Osteoblast (primary cell): ENCODE results near the gene HSPA2. TPM values are rescaled to one million over a fixed set of nuclear protein-coding genes. Genes with fewer than 3 reads are reported as not detected.
"Not testable (repeated sequence)": the region's sequence is repeated elsewhere in the genome, so short reads cannot be mapped to it uniquely, and the experiment has no call there.

Source experiments
- DNase-seq: peaks from one replicate; pipeline ENCODE4 v3.0.0; 2011; ENCODE audit warnings: low spot score, mixed read lengths; ENCODE audit not compliant: insufficient read length; ENCODE audit errors: missing footprints
- H2AFZ ChIP-seq: 2 replicates; pipeline ENCODE4 v1.6.0; 2011; ENCODE audit warnings: mild to moderate bottlenecking, low read length
- H3K27ac ChIP-seq: 2 replicates; pipeline ENCODE4 v1.5.1; 2011; ENCODE audit warnings: mild to moderate bottlenecking, low read depth, low read length, moderate library complexity
- H3K27me3 ChIP-seq: 2 replicates; pipeline ENCODE4 v1.6.0; 2012; ENCODE audit warnings: mild to moderate bottlenecking, control low read depth, inconsistent platforms, low read length, moderate library complexity; ENCODE audit not compliant: insufficient read depth
- H3K36me3 ChIP-seq: 2 replicates; pipeline ENCODE4 v1.5.1; 2011; ENCODE audit warnings: mild to moderate bottlenecking, low read length, control low read depth, moderate library complexity; ENCODE audit not compliant: insufficient read depth
- H3K4me1 ChIP-seq: 2 replicates; pipeline ENCODE4 v1.5.1; 2011; ENCODE audit warnings: mild to moderate bottlenecking, low read length, control low read depth, moderate library complexity; ENCODE audit not compliant: insufficient read depth
- H3K4me2 ChIP-seq: 2 replicates; pipeline ENCODE4 v1.6.0; 2011; ENCODE audit warnings: mild to moderate bottlenecking, low read length; ENCODE audit not compliant: insufficient read depth
- H3K4me3 ChIP-seq: fragments of 200-600 bp; sonication (generic); 3 replicates; pipeline ENCODE4 v1.5.1; 2012; ENCODE audit warnings: mild to moderate bottlenecking, low read length, inconsistent platforms; ENCODE audit not compliant: insufficient read depth
- H3K79me2 ChIP-seq: 2 replicates; pipeline ENCODE4 v1.6.0; 2012; ENCODE audit warnings: mild to moderate bottlenecking, low read length, control low read depth, inconsistent platforms; ENCODE audit not compliant: insufficient read depth
- H3K9me3 ChIP-seq: 2 replicates; pipeline ENCODE4 v1.5.1; 2011; ENCODE audit warnings: low read depth, low read length, control low read depth
- H4K20me1 ChIP-seq: 2 replicates; pipeline ENCODE4 v1.6.0; 2012; ENCODE audit warnings: mild to moderate bottlenecking, low read length, control low read depth; ENCODE audit not compliant: insufficient read depth
- total RNA-seq: library from RNA; depleted of rRNA; stranded (reverse); fragments of >200 nt; gene quantifications from 2 replicates; pipeline ENCODE4 v1.2.3, GENCODE V29; 2012
- TF ChIP-seq, protein P1 (sequence below): IDR thresholded peaks from 2 replicates; pipeline ENCODE4 v1.5.1; 2011; ENCODE audit warnings: mild to moderate bottlenecking, low read depth, low read length, moderate library complexity; ENCODE audit errors: extremely low read depth

The HSPA2 gene
- total RNA-seq, 1 donor: 4.0 TPM

DNA sequence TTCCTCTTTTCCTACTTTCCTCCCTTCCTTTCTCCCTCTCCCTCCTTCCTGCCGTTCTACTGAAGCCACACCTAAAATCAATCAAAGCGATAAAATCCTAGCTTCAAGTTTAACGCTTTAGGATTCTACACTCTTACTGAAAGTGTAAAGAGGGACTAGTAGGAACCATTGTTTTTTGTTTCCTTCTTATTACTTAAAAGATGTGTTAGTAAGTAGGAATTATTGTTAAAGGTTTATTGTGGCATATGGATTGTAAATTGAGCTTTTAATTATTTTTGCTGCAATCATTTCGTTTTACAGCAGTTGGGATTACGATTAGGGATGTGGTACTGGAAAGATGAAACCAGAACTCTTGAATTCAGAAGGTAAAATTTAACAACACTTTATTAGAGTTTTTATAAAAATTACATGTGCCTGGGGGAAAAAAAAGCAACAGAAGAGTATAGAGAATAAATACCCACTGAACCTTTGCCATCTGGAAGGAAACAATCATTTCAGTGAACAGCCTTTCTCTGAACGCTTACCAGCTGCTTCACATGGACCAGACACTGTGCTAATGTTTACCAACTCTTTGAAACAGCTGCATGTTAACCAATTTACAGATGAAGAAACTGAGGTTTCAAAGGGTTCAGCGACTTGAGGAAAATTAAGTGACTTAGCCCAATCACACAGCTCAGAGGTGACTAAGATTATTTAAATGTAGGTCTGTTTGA is 10.2 kb downstream of the HSPA2 start:
- Histone ChIP-seq H3K4me1 (no peaks in the 10 kb centered on the region), H3K4me3 (no peak overlapping the region), H3K79me2 (no peaks in the 10 kb centered on the region), H3K27ac (no peak overlapping the region), H4K20me1 (no peaks in the 10 kb centered on the region), H3K9me3 (no peaks in the 10 kb centered on the region), H3K27me3 (peaks cover 26% of the 10 kb centered on the region), H3K4me2 (no peak overlapping the region), H2AFZ (no peak overlapping the region), H3K36me3 (no peaks in the 10 kb centered on the region)
- TF ChIP-seq, protein P1, sequence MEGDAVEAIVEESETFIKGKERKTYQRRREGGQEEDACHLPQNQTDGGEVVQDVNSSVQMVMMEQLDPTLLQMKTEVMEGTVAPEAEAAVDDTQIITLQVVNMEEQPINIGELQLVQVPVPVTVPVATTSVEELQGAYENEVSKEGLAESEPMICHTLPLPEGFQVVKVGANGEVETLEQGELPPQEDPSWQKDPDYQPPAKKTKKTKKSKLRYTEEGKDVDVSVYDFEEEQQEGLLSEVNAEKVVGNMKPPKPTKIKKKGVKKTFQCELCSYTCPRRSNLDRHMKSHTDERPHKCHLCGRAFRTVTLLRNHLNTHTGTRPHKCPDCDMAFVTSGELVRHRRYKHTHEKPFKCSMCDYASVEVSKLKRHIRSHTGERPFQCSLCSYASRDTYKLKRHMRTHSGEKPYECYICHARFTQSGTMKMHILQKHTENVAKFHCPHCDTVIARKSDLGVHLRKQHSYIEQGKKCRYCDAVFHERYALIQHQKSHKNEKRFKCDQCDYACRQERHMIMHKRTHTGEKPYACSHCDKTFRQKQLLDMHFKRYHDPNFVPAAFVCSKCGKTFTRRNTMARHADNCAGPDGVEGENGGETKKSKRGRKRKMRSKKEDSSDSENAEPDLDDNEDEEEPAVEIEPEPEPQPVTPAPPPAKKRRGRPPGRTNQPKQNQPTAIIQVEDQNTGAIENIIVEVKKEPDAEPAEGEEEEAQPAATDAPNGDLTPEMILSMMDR: no peak
- no peak for DNase-seq

DNA sequence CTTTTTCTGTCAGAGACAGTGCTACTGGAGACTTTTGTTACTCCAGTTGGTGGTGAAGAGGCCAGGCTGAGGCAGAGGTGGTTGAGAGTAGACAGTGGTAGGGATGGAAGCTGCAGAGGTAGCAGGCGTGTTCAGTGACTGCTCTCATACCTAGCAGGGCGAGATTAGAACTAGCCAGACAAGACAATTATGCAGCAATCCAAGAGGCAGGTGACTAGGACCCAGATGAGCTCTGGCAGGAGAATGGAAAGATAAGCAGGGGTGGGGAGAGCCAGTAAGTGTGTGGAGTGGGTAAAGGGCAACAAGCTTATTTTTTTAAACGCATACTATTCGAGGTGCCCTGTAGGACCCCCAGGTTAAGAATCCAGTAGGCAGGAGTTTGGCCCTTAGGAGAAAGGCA is 14.0 kb downstream of the HSPA2 start:
- no peak overlapping the region for H3K27ac ChIP-seq
- DNase-seq: no peak
- H3K4me2 ChIP-seq: no peak overlapping the region
- no peaks in the 10 kb centered on the region for H3K9me3 ChIP-seq
- H3K27me3 ChIP-seq: peaks cover 24% of the 10 kb centered on the region
- TF ChIP-seq, protein P1: no peak
- H4K20me1 ChIP-seq: no peaks in the 10 kb centered on the region
- H3K4me3 ChIP-seq: no peak overlapping the region
- no peaks in the 10 kb centered on the region for H3K79me2 ChIP-seq
- H3K4me1 ChIP-seq: no peaks in the 10 kb centered on the region
- H2AFZ ChIP-seq: no peak overlapping the region
- no peaks in the 10 kb centered on the region for H3K36me3 ChIP-seq

DNA sequence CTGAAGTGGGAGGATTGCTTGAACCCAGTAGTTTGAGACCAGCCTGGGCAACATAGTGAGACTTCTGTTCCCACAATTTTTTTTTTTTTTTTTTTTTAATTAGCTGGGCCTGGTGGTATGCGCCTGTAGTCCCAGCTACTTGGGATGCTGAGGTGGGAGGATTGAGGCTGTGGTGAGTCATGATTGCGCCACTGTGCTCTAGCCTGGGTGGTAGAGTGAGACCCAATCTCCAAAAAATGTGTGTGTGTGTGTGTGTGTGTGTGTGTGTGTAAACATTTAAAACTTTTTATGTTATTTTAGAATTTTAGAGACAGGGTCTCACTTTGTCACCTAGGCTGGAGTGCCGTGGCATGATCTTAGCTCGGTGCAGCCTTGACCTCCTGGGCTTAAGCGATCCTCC is 16.0 kb downstream of the HSPA2 start:
- Histone ChIP-seq H3K79me2 (no peaks in the 10 kb centered on the region), H3K4me3 (no peak overlapping the region), H3K27ac (no peak overlapping the region), H3K36me3 (no peaks in the 10 kb centered on the region), H4K20me1 (no peaks in the 10 kb centered on the region), H2AFZ (no peak overlapping the region), H3K27me3 (peaks cover 5% of the 10 kb centered on the region), H3K4me1 (no peaks in the 10 kb centered on the region), H3K4me2 (no peak overlapping the region), H3K9me3 (no peaks in the 10 kb centered on the region)
- no peak for DNase-seq
- TF ChIP-seq, protein P1: no peak

DNA sequence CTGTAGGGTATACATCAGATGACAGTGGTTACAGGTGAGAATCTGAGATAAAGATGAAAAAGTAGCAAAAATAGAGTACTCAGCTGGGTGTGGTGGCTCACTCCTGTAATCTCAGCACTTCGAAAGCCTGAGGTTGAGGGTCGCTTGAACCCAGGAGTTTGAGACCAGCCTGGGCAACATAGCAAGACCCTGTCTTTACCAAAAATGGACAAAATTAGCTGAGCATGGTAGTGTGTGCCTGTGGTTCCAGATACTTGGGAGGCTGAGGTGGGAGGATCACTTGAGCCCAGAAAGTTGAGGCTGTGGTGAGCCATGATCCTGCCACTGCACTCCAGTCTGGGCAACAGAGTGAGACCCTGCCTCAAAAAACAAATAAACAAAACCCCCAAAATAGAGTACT is 17.7 kb downstream of the HSPA2 start:
- not testable (repeated sequence) for DNase-seq

More for the DNA sequence above, 17.7 kb downstream of the HSPA2 start:
- H4K20me1 ChIP-seq, H3K79me2 ChIP-seq, H3K27ac ChIP-seq, H3K36me3 ChIP-seq, H3K4me1 ChIP-seq, H3K4me3 ChIP-seq, H3K27me3 ChIP-seq, H3K4me2 ChIP-seq, H2AFZ ChIP-seq, H3K9me3 ChIP-seq: not testable (repeated sequence)
